HG03432 (cell line): Measurements from ENCODE around the gene MYLK2.

Experiments
- ATAC-seq: cut with Tn5 transposase; IDR thresholded peaks from one replicate; pipeline ENCODE4 v1.9.1; 2021; ENCODE audit warnings: mild to moderate bottlenecking, moderate library complexity; ENCODE audit not compliant: unreplicated experiment

Gene MYLK2

DNA sequence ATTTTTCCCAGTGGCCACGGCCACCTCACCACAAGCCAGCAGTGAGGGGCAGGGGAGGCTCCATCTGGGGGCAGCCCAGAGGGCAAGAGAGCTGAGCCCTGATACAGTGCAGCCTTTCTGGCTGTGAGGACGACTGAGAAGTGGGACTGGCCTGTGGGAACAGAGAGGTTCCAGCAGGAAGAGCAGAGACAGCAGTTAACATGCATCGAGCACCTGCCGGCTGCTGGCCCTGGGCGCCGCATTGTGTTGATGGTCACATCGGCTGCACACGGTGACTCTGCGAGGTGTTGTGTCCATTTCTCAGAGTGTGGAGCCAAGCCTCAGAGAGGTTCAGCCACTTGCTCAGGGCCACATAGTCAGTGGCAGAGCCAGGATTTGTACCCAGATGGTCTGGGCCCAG, 16.4 kb downstream of the MYLK2 start:
- ATAC-seq = peak; percentile 12

GRCh38 chr20:31835977-31836852, 17.1 kb downstream of the MYLK2 start:
- ATAC-seq = peak; percentile 87

GRCh38 chr20:31836853-31837608, 17.9 kb downstream of the MYLK2 start:
- no peak for ATAC-seq

DNA sequence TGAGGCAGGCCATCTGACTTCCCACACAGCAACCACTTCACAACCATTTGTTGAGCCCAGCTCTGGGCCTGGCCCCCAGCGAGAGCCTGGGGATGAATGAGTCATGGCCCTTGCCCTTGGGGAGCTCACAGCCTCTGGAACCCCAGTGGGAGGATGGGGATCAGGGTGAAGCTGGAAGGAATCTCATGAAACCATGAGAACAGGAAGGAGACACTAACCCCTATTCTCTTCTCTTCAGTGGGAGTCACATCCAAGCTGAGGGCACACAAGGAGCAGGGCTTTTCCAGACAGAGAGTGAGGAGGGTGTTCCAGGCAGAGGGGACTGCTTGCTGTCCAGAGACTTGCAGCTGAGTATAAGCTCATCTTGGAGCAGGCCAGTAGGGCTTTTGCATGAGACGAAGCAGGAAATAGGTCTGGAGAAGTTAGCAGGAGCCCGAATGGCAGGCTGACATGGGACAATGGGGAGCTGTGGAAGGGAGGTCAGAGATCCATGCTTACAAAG, 18.8 kb downstream of the MYLK2 start:
- no peak for ATAC-seq

- no peak for ATAC-seq
Observed at GRCh38 chr20:31838646-31839292, 19.6 kb downstream of the MYLK2 start.

GRCh38 chr20:31839782-31840487, 20.8 kb downstream of the MYLK2 start:
- no peak for ATAC-seq

DNA sequence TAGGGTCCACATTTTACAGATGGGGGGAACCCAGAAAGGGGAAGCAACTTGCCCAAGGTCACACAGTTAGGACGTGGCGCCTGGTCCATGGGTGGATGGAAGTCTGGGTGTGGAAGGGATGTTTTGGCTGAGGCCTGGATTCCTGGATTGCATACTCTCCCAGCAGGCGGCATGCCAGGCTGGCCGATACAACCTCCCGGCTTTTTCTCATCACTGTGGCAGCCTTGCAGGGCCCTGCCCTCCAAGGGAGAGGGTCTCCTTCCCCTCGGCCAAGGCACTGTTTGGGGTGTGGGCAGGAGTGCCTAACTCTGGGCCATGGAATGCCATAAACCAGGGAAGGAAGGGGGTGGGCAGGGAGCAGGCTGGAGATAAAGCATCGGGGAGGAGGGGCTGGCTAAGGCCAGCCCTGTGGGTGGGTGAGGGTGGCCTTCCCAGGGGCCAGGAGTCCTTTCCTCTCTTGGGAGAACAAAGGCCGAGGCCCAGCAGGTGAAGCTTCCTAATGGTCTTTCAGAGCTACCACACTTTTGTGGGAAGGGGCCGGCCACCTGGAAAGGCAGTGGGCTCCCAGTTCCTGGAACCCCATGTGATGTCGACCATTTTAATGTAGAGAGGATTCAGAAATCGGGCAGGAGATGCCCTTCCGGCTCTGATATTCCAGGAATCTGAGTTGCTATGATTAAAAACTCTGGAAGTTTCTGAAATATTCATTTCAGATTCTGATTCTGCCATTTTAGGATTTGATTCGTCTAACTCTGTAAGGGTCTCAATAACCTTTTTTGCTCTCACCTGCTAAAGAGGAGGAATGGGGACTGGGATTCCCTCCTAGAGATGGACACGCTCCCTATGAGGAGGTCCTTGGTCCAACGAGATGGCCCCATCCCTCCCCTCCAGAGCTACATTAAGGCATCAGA, 22.0 kb downstream of the MYLK2 start:
- no peak for ATAC-seq

DNA sequence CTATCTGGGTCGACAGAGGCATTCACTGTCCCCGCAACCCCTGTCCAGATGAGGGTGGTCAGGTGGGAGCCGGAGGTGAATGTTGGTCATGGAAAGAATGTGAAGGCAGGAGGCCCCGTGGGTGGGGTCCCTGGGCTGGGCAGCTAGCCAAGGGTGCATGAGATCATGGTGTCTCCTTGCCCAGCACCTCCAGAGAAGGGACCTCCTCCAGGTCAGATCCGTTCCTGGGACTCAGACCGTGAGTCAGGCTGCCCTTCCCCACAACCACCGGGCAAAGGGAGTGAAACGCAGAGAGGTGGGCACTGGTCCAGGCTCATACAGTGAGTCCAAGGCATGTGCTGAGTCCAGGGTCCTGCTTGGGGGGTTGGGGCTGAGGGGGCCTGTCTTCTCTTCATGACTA, 22.8 kb downstream of the MYLK2 start:
- no peak for ATAC-seq

DNA sequence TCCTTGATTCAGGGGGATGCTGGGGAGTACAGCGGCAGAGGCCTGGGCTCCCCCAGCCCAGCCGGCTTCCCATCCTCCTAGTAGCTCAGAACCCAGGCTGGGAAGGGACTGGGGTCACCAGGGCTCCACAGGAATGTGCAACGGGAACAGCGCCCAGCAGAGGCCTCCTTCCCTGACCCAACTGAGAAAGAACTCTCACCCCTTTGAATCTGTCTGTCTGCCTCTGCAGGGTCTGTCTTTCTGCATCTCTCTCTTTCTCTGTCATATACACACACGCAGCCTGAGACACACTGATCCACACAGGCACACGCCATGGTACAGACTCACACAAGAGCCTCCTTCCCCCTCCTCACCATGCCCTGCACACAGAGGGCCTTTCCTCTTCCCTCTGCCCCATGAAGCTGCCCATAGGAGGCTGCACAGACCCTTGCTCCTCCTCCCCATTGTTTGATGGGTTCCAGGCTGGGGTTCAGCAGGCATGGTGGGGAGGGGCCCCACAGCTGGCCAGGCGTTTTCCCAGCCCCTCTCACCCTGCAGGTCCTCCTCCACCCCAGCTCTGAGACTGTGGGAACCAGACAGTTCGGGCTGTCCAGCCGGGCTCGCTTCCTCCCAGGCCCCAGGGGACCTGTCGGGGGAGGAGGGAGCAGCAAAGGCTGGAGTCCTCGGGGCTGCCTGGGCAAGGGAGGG, 23.5 kb downstream of the MYLK2 start:
- no peak for ATAC-seq

- no peak for ATAC-seq
Observed at GRCh38 chr20:31843288-31843687, 24.1 kb downstream of the MYLK2 start.

GRCh38 chr20:31843881-31844280, 24.7 kb downstream of the MYLK2 start:
- no peak for ATAC-seq

GRCh38 chr20:31844737-31845299, 25.7 kb downstream of the MYLK2 start:
- no peak for ATAC-seq

- no peak for ATAC-seq
Observed at GRCh38 chr20:31845300-31845863, 26.2 kb downstream of the MYLK2 start, which contains the start of gene FOXS1. FOXS1 (minus strand) TSS chr20:31845604; CDS start chr20:31845542, 62 bp downstream.

GRCh38 chr20:31846793-31847138, 27.6 kb downstream of the MYLK2 start:
- no peak for ATAC-seq

DNA sequence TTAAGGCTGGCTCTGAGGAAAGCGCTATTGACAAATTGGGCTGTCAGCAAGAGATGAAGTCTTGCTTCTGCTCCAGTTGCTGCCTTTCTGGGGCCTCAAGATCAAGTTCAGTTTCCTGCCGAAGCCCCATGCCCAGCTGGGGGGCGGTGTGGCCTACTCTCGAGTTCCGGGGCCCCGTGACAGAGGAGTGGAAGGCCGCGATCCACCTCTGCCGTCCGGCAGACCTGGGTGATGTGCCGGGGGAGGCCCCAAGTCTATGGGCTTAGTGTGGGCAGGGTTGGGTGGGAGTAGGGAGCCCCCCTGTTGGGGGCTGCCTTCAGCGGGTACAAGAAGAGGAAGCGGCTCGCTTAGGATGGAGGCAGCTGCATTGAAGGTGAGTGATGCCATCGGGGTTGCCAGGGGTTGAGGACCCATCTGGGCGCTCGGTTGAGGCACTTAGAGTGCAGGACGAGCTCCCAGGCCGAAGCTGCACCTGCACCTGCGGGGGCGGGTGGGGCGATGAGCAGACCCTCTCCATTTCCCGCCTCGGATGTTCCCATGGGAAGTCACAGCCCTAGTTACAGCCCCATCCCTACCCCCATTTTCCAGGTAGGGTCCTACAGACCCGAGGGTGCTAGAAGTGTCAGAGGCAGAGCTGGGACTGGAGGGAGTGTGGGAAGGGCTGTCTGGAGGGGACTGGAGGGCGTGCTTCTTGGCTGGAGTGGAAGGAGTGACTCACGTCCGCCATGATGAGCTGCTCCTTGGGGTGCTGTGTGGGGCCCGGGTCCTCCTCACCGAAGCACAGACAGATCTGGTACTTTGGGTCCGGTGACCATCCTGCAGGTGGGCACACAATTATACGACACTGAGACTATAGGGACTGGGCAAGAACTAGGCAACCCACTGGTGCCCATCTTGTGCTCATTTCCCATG, 29.2 kb downstream of the MYLK2 start:
- no peak for ATAC-seq

DNA sequence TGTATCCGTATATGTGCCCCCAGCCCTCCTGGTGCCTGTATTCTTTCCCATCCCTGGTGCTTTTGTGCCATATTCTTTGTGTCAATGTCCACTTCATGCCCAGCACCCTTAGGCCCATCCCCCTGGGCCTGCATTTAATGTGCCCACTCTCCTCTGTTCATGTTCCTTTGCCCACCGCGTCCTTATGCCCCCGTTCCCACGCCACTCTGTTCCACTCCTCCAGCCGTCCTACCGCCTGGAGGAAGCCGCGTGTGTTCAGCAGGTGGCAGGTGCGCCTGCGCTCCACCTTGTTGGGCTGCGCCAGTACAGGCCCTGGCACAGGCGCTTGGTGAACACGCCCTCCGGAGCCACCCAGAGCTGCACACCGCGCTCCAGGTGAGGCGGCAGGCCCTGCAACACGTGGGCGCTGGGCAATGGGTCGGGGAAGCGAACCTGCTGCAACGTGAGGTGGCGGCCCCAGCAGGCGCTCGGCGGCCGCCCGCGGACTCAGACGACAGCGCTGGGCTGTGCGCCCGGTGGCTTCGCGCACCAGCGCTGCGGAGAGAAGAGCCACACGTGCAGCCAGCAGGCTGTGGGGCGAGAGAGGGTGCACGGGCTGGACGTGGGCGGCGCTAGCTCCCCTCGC, 30.3 kb downstream of the MYLK2 start:
- ATAC-seq = no peak
